ENCODE results near the gene UBE2D3.
A peak's percentile ranks its signal among the peaks of the same experiment; 100 is the strongest.
"Not testable (repeated sequence)": the region's sequence is repeated elsewhere in the genome, so short reads cannot be mapped to it uniquely, and the experiment has no call there.

Gene UBE2D3

GRCh38 chr4:102826890-102827673 lies at the start of gene UBE2D3:
Gene UBE2D3 (minus strand): TSS chr4:102827551. CDS start chr4:102826508, 1,043 bp downstream.
- DNase-seq, result peak; percentile 96

- DNase-seq, result no peak
Observed at GRCh38 chr4:102871772-102872171, 44.4 kb upstream of the UBE2D3 start.

GRCh38 chr4:102869569-102870197 lies 42.3 kb upstream of the UBE2D3 start:
- DNase-seq, result no peak

- peak; percentile 94 for DNase-seq
Observed at GRCh38 chr4:102868781-102869568, 41.6 kb upstream of the UBE2D3 start, which contains the start of gene CISD2. Gene CISD2 (plus strand): TSS chr4:102868992. CDS start chr4:102869085, 93 bp downstream.

GRCh38 chr4:102868153-102868780 lies 40.9 kb upstream of the UBE2D3 start:
- DNase-seq, result no peak

- DNase-seq, result no peak
Observed at GRCh38 chr4:102867278-102868152, 40.2 kb upstream of the UBE2D3 start.

GRCh38 chr4:102865327-102865726 lies 38.0 kb upstream of the UBE2D3 start:
- DNase-seq, result not testable (repeated sequence)

GRCh38 chr4:102862747-102863146 lies 35.4 kb upstream of the UBE2D3 start:
- no peak for DNase-seq

- no peak for DNase-seq
Observed at GRCh38 chr4:102862016-102862415, 34.7 kb upstream of the UBE2D3 start.

GRCh38 chr4:102860611-102861324 lies 33.4 kb upstream of the UBE2D3 start:
- DNase-seq, result no peak

- DNase-seq, result no peak
Observed at GRCh38 chr4:102858828-102859464, 31.6 kb upstream of the UBE2D3 start.

GRCh38 chr4:102850370-102850769 lies 23.0 kb upstream of the UBE2D3 start:
- no peak for DNase-seq

- DNase-seq, result no peak
Observed at GRCh38 chr4:102849579-102850104, 22.3 kb upstream of the UBE2D3 start.

GRCh38 chr4:102847687-102848086 lies 20.3 kb upstream of the UBE2D3 start:
- no peak for DNase-seq

- peak; percentile 22 for DNase-seq
Observed at GRCh38 chr4:102843938-102844337, 16.6 kb upstream of the UBE2D3 start.

GRCh38 chr4:102843273-102843672 lies 15.9 kb upstream of the UBE2D3 start:
- no peak for DNase-seq

GRCh38 chr4:102842367-102842766 lies 15.0 kb upstream of the UBE2D3 start:
- DNase-seq, result no peak

- no peak for DNase-seq
Observed at GRCh38 chr4:102836596-102836995, 9.2 kb upstream of the UBE2D3 start.

GRCh38 chr4:102832667-102833066 lies 5.3 kb upstream of the UBE2D3 start:
- DNase-seq, result no peak

- DNase-seq, result no peak
Observed at GRCh38 chr4:102832105-102832504, 4.8 kb upstream of the UBE2D3 start.
